Measurements from ENCODE around the gene FOXN3.

FOXN3 gene

GRCh38 chr14:89430391-89431236, 13.6 kb upstream of the FOXN3 start:
- DNase-seq: no peak

- peak; percentile 51 to 76 (median 53) for DNase-seq
These were observed 12.5 kb upstream of the FOXN3 start for GRCh38 chr14:89429199-89430181.

- peak; percentile 72 to 90 (median 80) for DNase-seq
These were observed 11.6 kb upstream of the FOXN3 start for GRCh38 chr14:89428546-89429198.

GRCh38 chr14:89428173-89428523, 11.1 kb upstream of the FOXN3 start:
- DNase-seq: no peak

GRCh38 chr14:89427426-89428172, 10.6 kb upstream of the FOXN3 start:
- no peak for DNase-seq

- DNase-seq: no peak
These were observed 8.9 kb upstream of the FOXN3 start for GRCh38 chr14:89425931-89426330.

- peak in 1 of 3 experiments; percentile 40 for DNase-seq
These were observed 7.2 kb upstream of the FOXN3 start for GRCh38 chr14:89424241-89424640.

GRCh38 chr14:89422952-89423345, 5.9 kb upstream of the FOXN3 start:
- no peak for DNase-seq

- DNase-seq: no peak
These were observed 5.3 kb upstream of the FOXN3 start for GRCh38 chr14:89422181-89422951.

GRCh38 chr14:89420502-89420901, 3.5 kb upstream of the FOXN3 start:
- DNase-seq: peak; percentile 17 to 70 (median 67)

GRCh38 chr14:89419973-89420482, 3.0 kb upstream of the FOXN3 start:
- peak in 1 of 3 experiments; percentile 41 for DNase-seq

- DNase-seq: no peak
These were observed 1.9 kb upstream of the FOXN3 start for GRCh38 chr14:89418976-89419375.

GRCh38 chr14:89418452-89418851, 1.4 kb upstream of the FOXN3 start:
- peak in 2 of 3 experiments; percentile 59 to 65 for DNase-seq

GRCh38 chr14:89417465-89418225, 612 bp upstream of the FOXN3 start:
- peak; percentile 61 to 85 (median 83) for DNase-seq

GRCh38 chr14:89416002-89416995, 734 bp downstream of the FOXN3 start:
- DNase-seq: peak; percentile 98

GRCh38 chr14:89415159-89415558, 1.9 kb downstream of the FOXN3 start:
- peak in 2 of 3 experiments; percentile 7 to 56 for DNase-seq

GRCh38 chr14:89411976-89412375, 5.1 kb downstream of the FOXN3 start:
- no peak for DNase-seq

GRCh38 chr14:89409961-89410360, 7.1 kb downstream of the FOXN3 start:
- no peak for DNase-seq
